RPMI7951 (cell line): Measurements from ENCODE around the gene XXYLT1. TPM values are rescaled to one million over a fixed set of nuclear protein-coding genes. Genes with fewer than 3 reads are reported as not detected.

Experiments
- DNase-seq: peaks from one replicate; pipeline ENCODE4 v3.0.0-alpha.2; 2012; ENCODE audit warnings: low read depth
- total RNA-seq: library from RNA; depleted of rRNA; stranded (reverse); fragments of >200 nt; shearing (Covaris generic); gene quantifications from 2 replicates; pipeline ENCODE4 v1.2.3, GENCODE V29; 2014

Gene XXYLT1
- total RNA-seq, 1 experiment from 2014 or later = 24.2 TPM

DNA sequence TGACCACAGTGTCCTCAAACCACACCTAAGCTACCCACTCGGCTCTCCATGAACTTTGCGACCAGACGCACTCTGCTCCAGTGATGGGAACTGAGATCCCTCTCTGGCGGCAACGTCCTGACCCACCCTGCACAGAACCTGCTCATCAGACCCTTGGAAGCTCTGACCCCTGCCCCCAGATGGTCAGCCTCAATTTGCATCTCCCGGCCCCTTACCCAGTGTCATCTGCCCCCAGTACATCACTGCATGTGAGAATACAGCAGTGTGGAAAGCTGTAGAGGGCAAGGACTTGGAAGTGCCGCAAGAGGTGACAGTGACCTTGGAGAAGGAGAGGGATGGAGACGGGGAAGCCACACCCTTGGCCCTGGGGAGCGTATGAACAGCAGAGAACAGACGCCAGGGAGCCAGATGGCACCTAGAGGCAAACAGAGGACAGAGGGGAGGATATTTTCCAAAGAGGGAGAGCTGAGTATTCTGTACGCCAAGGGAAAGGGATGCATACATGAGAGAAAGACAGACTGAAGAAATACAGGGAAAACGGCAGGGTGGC, 192.0 kb downstream of the XXYLT1 start:
- no peak for DNase-seq

DNA sequence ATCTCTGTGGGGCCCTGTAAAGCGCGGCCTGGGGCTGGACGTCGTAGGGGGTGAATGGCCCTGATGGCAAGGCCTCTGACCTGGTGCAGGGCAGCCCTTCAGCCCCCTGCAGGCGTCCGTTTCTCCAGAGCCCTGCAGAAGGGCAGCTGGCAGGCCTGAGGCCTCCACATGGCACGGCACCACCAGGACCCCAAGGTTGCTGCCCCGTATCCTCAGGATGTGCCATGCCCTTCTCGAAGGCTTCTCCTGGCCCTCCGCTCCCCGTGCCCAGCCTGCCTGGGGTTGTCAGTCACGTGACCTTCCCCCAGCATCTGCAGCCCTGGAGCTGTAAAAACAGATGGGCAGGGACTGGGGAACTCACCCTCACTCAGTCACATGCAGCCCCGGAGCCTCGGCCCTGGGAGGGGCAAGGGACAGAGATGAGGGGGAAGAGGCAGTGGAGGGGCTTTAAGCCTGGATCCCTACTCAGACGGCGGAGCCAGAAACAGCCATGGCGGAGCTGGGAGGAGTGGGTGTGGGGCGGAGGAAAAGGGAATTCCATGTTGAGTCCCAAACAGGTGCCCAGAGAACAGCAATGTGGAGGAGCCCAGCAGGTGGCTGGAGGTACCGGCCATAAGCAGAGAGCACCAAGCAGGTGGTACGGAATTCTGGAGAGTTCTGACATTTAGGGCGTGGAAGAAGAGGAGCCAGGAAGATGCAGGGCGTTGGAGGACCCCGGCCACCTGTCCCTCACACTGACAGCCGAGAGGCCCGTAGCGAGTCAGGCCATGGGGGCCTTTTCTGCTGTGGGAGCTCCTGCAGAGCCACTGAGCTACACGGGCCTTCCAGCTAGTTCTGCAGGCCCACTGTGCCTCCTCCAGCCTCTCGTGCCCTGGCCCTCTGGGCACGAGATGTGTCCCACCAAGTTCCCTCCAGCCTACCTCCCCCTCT, 193.1 kb downstream of the XXYLT1 start:
- no peak for DNase-seq

DNA sequence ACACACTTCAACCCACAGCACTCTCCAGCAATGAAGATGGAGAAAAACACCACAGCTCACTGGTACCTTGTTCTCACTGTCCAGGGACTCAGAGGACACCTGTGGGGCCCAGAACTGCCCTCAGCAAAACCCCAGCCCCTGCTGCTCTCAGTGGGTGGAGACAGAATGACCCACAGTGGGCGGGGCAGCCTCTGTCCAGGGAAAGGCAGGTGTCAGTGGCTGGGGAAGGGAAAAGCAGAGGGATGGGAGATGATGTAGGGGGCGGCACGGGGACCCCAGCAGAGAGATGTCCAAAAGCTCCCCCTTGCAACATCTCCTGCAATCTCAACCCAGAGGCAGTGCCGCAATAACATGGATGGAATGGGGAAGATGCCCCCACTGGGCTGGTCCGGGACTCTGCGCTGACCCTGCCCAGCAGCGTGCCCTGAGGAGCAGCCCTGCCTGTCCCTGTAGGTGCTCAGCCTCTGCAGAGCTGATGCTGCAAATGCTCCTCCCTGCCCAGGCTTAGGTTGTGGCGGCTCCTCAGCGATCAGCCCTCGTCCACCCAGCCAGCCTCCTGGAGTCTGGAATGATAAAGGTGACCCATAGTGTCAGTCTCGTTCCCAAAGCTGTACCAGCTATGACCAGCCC, 193.9 kb downstream of the XXYLT1 start:
- DNase-seq = no peak

DNA sequence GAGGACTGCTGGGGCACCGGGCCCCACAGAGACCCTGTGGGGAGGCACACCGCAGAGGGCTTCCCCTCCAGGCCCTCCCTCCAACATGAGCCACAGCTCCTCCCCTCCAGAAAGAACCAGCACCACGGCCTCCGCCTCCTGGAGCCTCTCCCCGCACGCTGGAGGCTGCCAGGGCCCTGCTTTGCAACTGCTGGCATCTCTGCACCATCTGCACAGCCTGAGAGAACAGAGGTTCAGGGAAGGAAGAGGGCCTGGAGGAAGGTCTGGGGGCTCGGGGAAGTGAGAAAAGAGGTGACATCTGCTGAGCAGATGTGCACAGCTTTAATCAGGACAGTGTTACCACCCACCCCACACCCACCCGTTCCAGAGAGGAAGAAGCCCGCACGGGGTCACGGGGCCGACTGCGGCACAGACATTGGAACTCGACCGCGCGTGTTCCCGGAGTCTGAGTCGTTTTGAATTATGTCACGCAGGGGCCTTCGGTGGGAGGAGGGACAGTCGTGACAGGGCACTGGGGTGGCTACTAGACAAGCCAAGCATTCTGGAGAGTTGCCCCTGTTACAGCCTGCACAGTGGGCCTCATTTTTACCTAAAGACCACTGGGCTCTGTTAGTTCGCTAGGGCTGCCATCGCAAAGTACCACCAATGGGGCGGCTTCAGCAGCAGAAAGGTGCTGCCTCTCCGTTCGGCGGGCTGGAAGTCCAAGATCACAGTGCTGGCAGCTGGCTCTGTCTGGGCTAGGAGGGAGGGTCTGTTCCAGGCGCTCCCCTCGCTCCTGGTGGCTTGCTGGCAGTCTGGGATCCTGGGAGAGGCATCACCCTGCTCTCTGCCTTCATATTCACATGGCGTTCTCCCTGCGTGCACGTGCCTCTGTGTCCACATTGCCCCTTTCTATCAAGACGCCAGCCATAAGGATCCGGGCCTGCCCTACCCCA, 194.8 kb downstream of the XXYLT1 start:
- no peak for DNase-seq

GRCh38 chr3:195075199-195075940, 195.6 kb downstream of the XXYLT1 start:
- DNase-seq = peak; percentile 60

GRCh38 chr3:195073866-195074860, 196.8 kb downstream of the XXYLT1 start:
- DNase-seq = no peak

DNA sequence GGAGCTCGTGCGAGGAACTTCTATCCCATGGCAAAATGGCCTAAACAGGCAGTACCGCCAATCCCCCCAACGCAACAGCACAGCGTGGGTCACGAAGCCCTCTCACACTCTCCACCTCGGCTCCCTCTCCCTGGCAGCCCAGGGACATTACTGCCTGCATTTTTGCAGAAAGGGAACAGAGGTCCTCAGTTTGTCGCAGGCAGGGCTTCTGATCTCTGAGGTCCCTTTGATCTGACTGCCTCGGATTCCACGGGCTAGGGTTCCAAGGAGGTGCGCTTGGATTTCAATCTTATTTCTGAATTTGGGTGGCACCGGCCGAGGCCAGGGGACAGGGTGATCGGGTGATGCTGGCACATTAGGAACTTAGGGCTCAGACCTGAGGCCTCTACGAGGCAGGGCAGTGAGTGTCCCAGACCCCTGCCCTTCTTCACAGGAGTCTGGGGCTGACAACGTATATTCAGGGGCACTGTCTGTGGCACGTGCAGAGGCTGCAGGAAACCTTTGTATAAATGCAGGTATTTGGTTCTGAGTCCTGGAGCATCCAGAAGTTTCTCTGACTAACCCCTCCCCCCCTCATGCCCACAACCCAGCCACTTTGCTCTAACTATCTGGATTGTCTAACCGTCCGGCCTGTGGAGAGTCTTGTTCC, 197.9 kb downstream of the XXYLT1 start:
- DNase-seq = no peak

DNA sequence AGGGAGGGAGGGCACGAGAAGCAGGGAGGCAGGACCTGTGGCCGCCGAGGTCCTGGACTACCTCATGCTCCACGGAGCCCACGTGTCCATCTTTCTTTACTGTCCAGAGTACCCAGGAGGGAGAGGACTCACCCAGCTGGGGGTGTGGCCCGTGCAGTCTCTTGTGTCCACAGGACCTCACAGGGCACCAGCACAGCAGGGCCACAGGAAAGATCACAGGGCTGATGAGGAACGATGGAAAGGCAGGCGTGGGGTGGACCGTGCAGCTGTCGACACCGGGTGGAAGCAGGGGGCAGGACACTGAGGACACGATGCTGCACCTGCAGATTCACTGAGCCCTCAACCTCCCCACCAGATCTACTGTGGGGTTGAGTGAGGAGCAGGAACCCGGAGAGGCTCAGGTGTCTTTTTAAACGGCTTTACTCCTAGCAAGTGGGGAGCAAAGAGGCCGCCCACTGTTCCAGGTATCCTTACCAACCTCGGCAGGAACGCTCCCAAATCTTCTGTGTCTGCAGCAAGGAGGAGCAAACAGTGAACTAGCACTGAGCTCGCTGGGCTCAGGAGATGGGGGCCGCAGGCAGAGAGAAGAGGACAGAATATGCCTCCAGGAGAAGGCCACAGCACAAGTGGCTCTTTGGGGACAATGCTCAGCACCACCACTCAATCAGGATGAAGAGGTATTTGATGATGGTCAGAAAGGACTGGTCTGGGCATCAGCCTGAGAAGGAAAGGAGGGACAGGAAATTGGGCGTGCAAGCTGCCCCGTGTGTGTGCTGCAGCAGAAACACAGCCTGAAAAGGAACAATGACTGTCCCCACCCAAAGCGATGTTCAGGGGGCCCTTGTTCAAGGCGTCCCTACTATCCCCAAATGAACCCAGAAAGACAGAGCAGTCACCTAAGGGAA, 198.8 kb downstream of the XXYLT1 start:
- DNase-seq = no peak

- no peak for DNase-seq
Measured at GRCh38 chr3:195071011-195071728, 199.8 kb downstream of the XXYLT1 start.

- DNase-seq = no peak
Measured at GRCh38 chr3:195070336-195070735, 200.6 kb downstream of the XXYLT1 start.

DNA sequence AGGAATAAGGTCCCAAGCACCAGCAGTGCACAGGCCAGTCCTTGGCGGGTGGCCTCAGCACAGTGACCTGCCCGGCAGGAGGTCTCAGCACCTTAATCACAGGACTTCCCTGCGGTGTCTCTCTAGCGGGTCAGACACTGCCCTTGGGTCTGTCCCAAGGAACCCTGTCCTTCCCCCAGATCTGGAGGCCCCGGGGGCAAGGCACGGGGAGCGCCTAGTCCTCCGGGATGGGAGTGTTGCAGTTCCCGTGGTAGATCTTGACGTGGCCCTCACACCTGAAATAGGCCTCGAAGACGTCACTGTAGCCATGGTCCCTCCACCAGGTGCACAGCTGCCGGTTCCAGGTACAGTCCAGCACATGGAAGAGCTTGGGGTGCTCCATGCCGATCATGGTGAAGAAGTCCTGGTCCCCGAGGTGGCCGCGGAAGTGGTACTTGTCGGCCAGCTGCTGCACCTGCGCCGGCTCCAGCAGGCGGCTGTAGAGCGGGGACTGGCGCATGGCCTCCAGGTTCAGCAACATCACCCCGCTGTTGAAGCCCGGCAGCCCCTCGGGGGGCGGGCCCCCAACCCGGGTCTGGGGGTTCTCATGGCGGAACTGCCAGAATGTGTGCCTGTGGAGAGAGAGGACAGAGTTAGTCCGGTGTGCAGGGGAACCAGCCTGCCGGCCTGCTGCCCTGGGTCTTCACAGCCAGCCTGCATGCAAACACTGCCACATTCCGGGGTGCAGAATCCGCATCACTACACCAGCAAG, 201.3 kb downstream of the XXYLT1 start:
- DNase-seq = no peak

DNA sequence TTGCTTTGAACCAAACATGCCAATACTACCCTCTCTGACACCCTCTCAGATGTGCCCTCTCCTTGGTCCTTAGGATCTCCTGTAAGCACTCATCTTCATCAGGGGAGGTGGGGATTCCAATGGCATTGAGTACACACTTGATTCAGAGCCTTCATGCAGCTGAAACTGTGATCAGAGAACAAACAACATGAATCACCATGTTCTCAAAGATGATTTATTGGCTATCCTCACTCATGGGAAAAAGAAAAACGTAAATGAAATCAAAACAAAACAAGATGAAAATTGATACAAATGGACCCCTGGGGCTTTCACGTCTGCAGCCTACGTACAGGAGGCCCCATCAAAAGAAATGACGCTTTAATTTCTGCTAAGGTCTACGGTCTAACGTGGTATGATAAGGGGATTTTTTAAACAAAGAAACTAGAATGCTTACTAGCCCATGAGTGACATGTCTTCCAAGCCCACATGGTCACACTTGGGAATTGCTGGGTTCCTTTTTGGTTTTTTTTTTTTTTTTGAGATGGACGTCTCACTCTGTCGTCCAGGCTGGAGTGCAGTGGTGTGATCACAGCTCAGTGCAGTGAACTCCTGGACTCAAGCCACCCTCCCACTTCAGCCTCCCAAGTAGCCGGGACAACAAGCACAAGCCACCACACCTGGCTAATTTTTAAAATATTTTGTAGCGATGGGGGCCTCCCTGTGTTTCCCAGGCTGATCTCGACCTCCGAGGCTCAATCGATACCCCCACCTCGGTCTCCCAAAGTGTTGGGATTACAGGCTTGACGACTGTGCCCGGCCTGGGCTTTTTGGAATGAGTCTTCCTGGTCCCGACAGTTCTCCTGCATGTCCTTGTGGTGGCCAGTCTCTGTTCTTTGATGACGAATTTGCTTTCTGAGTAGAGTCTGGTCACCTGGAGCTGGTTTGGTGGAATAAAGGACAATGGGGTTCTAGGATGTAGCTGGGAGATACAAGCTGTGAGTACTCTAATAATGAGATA, 202.6 kb downstream of the XXYLT1 start:
- DNase-seq = no peak

- no peak for DNase-seq
Measured at GRCh38 chr3:195066441-195066841, 204.5 kb downstream of the XXYLT1 start.

- no peak for DNase-seq
Measured at GRCh38 chr3:195065864-195066185, 205.1 kb downstream of the XXYLT1 start.

DNA sequence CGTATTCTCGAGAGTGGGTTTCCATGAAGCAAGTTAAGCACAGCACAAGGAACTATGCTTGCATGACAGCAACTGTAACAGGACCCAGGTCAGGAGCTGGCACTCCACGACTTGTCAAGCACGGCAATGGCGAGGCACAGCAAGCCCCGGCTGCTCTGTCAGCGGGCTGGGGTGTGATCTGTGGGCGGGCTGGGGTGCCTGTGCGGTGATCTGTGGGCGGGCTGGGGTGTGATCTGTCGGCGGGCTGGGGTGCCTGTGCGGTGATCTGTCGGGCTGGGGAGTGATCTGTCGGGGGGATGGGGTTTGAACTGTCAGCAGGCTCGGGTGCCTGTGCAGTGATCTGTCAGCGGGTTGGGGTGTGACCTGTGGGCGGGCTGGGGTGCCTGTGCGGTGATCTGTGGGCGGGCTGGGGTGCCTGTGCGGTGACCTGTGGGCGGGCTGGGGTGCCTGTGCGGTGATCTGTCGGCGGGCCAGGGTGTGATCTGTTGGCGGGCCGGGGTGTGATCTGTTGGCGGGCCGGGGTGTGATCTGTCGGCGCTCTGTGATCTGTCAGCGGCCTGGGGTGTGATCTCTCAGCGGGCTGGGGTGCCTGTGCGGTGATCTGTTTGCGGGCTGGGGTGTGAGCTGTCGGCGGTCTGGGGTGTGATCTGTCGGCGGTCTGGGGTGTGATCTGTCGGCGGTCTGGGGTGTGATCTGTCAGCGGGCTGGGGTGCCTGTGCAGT, 205.7 kb downstream of the XXYLT1 start:
- DNase-seq = no peak
